H4 (cell line): Measurements from ENCODE around the gene MCEE. TPM values are rescaled to one million over a fixed set of nuclear protein-coding genes. Genes with fewer than 3 reads are reported as not detected.
A peak's percentile ranks its signal among the peaks of the same experiment; 100 is the strongest.
"Not testable (repeated sequence)": the region's sequence is repeated elsewhere in the genome, so short reads cannot be mapped to it uniquely, and the experiment has no call there.

Experiments used
- DNase-seq: peaks from one replicate; pipeline ENCODE4 v3.0.0-alpha.2; 2015; ENCODE audit warnings: low spot score
- total RNA-seq: library from RNA; depleted of rRNA; stranded (reverse); fragments of >200 nt; shearing (Covaris generic); gene quantifications from 2 replicates; pipeline ENCODE4 v1.2.3, GENCODE V29; 2014; rRNA removed

Gene MCEE
- total RNA-seq, result 7.3 and 8.4 TPM in 2 replicates

DNA sequence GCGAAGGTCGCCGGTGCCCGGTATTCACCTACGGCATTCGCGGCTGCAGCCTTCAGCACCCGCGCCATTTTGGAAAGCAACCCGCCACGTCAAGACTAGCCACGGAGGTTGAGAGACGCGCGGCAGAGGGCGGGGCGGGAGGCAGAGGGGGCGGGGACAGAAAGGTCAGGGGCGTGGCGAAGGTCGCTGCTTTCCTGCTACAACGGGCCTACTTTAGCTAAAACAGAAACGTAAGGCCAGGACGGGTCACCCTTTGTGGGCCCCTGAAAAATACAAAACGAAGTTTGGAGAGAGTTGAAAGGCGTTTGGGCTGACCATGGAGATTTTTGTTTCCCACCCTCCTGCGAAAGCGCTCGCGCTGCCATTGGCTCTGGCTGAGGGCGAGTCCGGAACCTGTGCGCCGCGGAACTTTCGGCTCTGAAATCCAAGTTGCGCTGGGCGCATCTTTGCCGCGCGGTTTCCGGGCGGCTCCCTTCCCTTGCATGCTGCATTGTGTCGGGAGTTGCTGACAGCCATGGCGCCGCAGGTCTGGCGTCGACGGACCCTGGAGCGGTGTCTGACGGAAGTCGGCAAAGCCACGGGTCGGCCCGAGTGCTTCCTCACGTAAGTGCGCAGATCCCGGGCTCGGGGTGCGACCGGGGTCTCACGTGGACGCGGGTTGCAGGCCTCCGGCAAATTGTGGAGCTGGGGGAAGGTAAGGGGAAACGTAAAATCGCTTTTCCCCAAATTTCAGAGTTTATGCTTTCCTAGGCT is at the start of gene MCEE, which contains the start of gene MPHOSPH10:
MCEE (minus strand) TSS at position 78 of the 753 bp plus-strand sequence; CDS start at position 68, 10 bp downstream.
MPHOSPH10 (plus strand) TSS at position 483 of the 753 bp plus-strand sequence; CDS start at position 515, 32 bp downstream.
- peak; percentile 84 for DNase-seq

- not testable (repeated sequence) for DNase-seq
These were observed 48.8 kb upstream of the MCEE start for GRCh38 chr2:71178836-71179235.

- DNase-seq, result no peak
These were observed 44.2 kb upstream of the MCEE start for GRCh38 chr2:71174207-71174606.

GRCh38 chr2:71173096-71173495 is 43.1 kb upstream of the MCEE start:
- no peak for DNase-seq

- DNase-seq, result no peak
These were observed 36.8 kb upstream of the MCEE start for GRCh38 chr2:71166812-71167211.

DNA sequence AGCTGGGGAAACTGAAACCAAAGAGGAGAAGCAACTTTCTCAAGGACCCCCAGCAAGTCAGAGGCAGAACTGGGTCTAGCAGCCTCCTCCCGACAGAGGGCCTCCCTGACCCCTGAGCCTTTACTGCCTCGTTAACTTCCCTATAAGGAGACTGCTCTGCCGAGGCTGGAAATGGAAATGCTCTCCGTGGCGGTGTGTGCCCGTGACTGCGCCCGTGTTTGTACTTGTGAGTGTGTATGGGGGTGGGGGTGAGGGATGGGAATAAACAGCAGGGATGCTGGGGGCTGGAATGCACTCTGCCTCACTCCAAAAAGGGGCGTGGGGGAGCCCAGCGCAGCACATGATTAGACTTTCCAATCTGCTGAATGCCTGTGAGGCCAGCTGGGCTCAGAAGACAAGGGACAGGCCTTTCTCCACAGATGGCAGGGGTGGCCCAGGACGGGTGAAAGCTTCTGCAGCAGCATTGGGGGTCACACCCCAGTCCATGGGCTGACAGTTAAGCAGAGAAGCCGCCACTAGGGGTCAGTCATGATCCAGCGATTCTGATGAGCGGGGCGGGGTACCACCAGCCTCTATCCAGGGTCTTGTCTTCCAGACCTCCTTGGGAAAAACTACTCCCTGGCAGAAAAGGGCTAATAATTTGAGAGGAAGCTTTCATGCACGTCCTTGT is 27.2 kb upstream of the MCEE start:
- no peak for DNase-seq

DNA sequence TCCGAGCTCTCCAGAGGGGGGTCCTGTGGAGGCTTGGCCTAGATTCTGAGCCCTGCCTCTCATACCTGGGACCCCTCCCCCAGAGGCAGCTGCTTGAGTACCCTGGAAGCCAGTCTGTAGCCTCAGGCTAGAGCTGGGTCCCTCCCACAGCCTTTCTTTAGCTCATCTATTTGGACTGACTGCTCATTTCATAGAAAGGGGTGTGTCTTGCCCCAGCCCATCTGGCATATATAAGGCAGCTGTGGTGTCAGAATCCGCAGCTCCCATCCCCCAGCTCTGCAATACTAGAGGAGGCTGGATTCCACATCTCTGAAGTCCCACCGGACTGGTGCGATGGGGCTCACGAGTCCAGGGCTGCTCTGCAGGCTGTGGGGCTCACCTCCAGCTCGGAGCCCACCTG is 26.5 kb upstream of the MCEE start:
- no peak for DNase-seq

- DNase-seq, result no peak
These were observed 25.8 kb upstream of the MCEE start for GRCh38 chr2:71155846-71156245.

- no peak for DNase-seq
These were observed 24.8 kb upstream of the MCEE start for GRCh38 chr2:71154798-71155197.

DNA sequence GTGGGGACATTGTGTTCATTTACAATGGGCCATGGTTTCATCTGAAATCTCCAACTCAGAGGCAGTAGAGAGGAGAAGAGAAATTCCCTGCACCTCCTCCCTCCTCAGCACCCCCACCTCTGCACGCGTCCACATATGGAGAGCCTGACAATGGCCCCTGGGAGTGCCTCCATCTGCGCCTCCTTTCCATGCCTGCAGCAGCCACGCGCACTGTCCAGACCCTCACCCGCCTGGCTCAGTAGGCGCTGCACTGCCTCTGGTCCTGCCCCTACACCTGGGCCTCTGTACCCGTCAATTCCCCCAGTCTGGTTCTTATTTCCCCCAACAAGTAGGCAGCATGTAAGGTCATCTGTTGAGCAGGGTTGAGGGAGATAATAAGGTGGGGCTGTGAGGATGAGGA is 24.2 kb upstream of the MCEE start:
- DNase-seq, result no peak

GRCh38 chr2:71153585-71154224 is 23.7 kb upstream of the MCEE start:
- no peak for DNase-seq

DNA sequence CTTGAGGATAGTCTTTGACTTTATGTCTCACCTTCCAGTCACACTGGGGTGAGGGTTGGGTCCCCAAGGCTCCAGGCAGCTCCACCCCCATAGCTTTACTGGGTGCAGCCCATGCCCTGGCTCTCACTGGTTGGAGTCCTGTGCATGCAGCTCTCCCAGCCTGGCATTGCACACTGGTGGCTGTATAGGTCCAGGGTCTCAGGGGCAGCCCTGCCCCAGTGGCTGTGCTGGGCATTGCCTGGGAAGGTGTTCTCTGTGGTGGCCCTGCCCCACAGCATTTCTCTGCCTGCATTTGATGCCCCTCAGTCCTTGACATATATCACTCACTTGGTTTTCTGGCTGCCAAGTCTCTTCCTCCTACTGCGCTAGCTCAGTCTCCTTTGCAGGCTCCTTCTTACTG is 21.6 kb upstream of the MCEE start:
- no peak for DNase-seq

DNA sequence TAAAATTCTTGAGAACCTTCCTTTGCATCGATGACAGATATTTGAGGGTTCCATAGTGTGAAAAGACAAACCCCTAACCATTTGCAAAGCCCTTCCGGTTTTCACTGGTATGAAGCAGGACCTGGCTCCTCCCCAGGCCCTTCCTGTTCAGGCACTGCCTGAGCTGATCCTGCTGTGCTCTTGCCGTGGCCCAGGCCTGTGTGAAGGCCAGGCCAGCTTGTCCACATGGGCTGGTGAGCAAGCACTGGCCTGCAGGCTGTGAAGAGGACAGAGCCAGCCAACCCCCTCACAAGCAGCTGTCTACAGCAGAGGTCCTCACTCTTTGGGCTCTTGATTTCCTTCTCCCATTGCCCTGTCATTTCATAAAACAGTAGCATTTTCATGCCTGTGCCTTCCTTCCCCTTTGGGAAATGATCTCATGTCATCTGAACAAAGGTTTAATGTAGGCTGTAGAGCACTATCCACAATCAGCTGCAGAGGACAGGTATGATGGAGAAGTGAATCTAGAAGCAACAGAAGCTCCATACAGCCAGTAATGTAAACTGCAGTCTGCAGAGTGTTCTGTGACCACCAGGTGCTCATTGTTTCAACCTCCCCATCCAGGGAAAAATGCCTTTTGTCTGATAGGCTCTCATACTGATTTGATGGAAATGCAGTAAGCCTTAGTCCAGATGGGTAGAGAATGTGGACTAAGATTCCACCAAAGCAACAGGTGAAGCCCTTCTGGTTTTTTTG is 20.2 kb upstream of the MCEE start:
- DNase-seq, result no peak

- no peak for DNase-seq
These were observed 18.6 kb upstream of the MCEE start for GRCh38 chr2:71148506-71149063.

GRCh38 chr2:71143782-71144181 is 13.8 kb upstream of the MCEE start:
- no peak for DNase-seq

DNA sequence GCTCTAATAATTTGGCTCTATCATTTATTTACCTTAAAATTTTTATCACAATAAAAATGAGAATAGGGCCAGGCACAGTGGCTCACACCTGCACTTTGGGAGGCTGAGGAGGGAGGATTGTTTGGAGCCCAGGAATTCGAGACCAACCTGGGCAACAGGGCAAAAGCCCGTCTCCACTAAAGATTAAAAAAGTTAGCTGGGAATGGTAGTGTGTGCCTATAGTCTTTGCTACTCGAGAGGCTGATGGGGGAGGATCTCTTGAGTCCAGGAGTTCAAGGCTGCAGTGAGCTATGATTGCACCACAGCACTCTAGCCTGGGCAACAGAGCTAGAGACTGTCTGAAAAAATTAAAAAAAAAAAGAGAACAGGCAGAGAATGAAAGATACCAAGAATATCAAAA is 6.1 kb upstream of the MCEE start:
- no peak for DNase-seq

DNA sequence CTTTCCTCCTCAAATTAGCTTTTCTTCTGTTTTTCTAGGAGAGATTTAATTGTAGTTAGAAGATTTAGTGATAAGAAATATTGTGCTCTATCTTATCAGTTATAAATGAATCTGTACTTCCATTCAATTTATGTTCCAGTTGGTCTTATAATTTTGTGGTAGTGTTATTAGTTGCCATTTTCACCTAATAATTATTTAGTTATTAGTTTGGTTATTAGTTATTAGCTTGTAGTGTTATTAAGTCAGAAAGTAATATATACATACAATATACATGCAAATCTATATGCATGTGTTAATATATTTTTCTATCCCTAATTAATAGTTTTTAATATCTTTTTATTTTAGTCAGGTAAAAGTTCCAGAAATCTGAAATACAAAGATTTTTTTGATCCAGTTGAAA is 3.6 kb upstream of the MCEE start:
- DNase-seq, result no peak

- DNase-seq, result not testable (repeated sequence)
These were observed 1.5 kb upstream of the MCEE start for GRCh38 chr2:71131387-71132166.

DNA sequence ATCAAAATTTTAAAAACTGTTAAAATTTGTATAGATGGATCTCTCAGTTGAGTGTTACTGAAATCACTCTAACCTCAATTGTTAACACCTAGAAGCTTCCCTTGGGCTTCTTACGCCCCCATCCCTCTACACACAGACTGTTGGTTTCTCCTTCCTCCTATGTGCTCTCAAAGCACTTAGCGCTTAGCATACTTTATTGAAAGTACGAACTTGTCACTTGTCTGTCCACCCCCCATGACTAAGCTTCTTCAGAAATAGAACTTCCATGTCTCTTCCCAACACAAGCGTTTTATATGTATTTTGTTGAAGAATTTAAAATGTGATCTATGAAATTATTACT is 846 bp upstream of the MCEE start:
- no peak for DNase-seq

GRCh38 chr2:71129902-71130151 is 202 bp downstream of the MCEE start:
- DNase-seq, result no peak
